ENCODE results near the gene TMIGD3. TPM values are rescaled to one million over a fixed set of nuclear protein-coding genes. Genes with fewer than 3 reads are reported as not detected.

Gene TMIGD3
- total RNA-seq, 1 donor from 2014 or later: not detected

DNA sequence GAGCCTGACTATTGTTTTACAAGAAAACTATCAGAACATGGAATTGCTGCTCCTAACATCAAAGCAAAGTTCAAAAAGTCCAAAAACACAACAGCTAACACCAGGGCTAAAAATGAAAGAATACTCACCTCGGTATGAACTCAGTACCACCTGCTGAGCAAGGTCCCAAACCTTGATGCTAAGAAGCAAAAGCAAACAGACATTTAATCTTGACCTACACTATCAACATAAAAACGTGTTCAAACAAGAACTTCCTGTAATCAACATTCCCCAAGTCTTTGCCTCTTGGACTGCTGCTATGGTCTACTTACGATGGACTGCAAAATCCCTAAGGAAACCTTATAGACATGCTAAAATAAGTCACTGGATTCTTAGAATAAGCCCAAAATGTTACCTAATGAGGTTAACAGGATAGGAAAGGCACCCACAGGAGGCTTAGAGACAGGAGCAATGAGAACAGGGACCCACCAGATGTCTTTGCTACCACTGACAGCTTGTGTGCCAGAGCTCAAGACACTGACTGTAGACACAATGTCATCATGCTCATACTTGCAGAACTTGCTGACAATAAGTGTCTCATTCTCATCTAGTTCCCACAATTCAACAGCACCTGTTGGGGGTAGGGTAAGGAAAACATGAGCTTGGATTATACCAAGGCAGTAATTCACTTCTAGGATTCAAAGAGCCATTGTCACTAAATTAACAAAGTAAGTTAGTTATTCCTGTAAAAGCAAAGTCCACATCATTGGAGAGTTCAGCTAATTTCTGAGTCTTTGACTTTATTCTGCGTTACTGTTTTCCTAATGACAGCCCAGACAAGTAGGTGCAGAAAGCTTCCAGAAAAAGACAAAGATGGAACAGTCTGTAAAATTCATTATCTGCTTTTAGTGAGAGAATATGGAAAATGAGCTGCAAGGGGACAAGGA, 56.2 kb downstream of the TMIGD3 start:
- peak; percentile 10 for DNase-seq

DNA sequence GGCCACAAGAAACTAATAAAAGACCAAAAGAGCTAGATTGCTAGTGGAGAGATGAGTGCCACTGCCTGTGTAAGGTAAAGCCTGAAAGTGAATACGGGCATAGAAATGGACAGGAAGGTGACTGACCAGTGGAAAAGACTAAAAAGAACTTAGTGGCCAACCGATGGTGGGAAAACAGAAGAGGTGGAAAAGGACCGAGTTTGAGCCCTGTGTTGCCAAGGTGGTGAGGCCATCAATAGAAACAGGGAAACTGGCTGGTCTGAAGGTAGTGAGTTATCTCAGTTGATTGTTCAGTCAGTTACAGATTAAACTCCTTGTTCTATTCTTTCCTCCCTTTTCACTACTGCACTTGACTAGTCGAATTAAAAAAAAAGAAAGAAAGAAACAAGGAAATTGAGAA, 56.9 kb downstream of the TMIGD3 start:
- no peak for DNase-seq

DNA sequence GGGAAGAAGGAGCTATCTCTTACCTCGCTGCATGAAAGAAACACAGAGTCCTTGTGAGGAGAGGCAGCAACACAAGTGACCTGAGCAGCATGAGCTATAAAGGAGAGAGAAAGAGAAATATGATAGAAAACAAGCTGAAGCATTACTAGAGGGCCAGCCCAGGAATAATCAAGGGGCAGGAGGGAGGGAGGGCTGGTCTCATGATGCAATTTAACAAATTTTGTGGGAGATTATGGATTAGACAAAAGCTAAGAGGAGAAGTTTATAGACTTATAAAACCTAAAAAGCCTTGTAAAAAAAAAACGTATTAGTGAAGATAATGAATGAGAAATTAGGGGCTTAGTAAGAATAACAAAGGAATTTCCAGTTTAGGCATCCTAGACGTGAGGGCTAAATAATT, 59.4 kb downstream of the TMIGD3 start:
- DNase-seq: no peak

DNA sequence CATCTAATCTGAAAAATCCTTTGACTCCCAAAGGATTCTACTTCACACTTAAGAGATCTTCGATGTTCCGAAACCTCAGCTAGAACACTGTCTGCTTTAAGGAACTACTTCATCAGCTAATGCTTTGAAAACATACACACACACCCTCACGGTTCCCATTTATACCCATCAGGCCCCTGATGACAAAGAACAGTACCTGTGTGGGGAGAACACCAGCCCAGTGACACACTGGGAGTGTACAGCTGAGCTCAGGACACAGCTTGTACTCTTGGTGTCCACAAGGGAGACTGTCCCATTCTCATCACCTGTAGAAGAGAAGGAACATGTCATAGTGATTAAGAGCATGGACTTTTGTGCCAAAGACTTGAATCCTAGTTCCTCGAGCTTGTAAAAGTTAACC, 61.0 kb downstream of the TMIGD3 start:
- DNase-seq: no peak

DNA sequence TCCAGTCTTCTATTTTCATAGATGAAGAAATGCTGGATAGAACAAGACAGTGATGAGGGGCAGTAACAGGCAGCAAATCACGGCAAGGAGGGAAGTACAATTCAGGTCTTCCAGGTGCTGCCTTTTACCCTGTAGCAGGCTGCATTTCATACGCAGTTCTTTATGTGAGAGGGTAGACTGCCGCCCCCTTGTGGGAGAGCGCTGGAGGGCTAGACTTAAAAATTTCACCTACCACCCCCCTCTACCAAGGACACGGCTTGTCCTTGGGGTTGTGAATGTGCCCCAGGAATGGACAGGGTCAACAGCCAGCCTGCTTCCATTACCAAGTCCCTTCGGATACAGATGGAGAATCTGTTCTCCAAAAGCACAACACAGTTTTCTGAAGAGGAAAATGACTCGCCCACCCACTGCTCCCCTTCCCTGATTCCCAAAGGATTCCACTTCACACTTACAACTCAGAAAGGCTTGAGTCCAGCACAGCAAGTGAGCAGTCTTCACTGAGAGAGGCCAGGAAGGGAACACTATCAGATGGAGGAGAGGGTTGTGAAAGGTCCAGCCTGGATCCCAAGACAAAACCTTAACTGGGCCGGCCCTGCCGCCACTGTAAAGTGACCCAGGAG, 61.8 kb downstream of the TMIGD3 start:
- peak; percentile 24 for DNase-seq

DNA sequence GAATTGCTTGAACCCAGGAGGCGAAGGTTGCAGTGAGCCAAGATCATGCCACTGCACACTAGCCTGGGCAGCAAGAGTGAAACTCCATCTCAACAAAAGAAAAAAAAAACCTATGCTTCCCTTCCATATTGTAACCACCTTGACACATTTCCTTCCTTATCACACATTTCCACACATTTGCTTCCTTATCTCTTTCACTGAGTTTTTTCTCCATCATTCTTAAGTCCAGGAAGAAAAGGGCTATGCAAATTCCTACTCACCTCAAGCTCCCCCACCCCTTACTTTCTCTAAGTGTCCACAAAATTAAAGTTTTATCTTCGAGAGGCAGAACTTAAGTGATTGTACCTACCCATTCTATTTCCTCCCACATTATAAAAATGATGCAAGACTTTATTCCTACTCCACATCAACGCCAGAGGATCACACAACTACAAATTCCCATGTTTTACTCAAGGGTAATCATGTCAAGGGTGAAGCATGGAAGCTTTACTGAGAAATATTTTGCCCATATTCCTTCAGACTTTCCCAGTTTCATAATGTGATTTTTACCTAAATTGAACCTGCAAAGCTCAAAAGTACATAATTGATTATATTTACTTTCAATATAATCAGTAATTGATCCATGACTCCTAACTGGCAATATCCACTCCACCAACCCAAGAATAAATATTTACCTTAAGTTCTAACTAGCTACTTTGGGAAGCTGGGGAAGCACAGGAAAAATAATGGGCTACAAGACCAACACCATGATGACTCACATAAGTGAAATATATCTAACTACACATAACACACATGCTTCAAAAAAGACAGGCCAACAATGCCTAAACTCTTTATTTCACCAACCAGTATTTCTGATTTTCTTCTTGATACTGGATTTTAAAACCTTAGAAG, 63.7 kb downstream of the TMIGD3 start:
- DNase-seq: no peak

DNA sequence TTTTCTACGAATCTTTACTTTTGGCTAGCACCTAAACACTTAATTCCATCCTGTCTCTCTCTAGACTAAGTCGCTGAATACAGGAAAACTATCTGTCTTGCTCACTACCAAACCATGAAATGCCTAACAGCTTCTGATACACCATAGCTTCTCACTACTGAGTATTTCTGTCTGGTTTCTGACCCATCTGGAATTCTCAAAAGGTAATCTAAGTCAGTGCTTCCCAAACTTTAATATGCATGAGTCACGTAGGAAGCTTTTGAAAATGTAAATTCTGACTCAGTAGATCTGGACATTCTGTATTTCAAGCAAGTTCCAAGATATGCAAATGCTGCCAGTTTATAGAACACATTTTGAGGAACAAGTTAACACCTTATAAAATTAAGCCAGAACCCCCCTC, 66.7 kb downstream of the TMIGD3 start:
- no peak for DNase-seq

Small RNAs within 50 kb of the gene (small RNA-seq; reads per million reads assigned to genes)
- not detected for gene RF00019 (ENCODE audit: low replicate concordance)
- gene RNU6-792P (ENCODE audit: low replicate concordance): not detected

Other genes with a start within 250 kb of the TMIGD3 start
- gene CHIA, start 212.8 kb downstream of the TMIGD3 start, total RNA-seq: not detected
- 2.7 TPM for gene OVGP1, start 75.9 kb downstream of the TMIGD3 start, total RNA-seq
- gene WDR77, start 54.4 kb downstream of the TMIGD3 start, total RNA-seq: 25.7 TPM
- 411 TPM for gene ATP5PB, start 54.2 kb downstream of the TMIGD3 start, total RNA-seq
- 3.8 TPM for gene C1orf162, start 29.6 kb downstream of the TMIGD3 start, total RNA-seq
- gene ADORA3, start within 50 bp of the TMIGD3 start, total RNA-seq: not detected
- gene RAP1A, start 116.2 kb upstream of the TMIGD3 start, total RNA-seq: 43.0 TPM
- gene INKA2, start 235.8 kb upstream of the TMIGD3 start, total RNA-seq: 17.7 TPM